Measurements from ENCODE around the gene HMCN1.

HMCN1 gene

DNA sequence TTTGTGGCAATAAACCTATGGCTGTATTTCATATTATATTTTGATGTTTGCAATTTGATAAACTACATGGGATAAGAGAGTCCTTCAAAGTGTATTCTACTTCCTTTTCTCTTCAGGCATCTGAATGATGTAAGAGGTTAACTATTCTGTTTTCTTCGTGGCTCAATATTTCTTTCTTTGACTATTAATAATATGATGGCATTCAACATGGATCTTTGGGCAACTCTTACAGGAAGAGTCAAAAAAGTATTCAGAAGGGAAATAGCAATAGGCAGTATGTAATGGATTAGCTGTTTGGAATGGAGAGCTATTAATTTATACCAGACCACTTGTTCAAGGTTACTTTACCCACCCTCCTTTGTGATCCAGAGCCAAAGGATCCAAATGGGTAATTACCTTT, 74.4 kb downstream of the HMCN1 start:
- DNase-seq, result no peak

DNA sequence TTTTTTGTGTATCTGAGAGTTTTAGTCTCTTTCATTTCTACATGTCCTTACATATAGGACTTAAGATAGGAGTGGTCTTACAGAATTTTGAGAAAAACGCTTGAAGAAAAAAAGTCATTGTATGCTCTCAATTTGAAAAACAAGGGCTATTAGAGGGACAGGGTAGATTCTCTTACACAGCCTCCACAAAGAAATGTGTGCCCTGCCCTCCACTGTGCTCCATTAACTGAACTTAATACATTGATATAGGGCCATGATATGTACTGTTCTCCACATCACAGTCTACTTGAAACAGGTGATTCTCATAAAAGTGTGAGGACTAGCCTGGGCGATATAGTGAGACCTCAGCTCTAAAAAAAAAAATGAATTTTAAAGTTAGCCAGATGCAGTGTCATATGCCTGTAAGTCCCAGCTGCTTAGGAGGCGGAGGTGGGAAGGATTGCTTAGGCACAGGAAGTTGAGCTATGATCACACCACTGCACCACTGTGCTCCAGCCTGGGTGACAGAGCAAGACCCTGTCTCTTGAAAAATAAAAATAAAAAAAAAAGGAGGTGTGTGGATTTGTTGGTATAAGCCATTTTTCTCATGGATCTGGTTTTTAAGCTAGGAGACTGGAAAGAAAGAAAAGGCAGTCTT, 77.0 kb downstream of the HMCN1 start:
- DNase-seq, result no peak

GRCh38 chr1:185812934-185813333, 78.7 kb downstream of the HMCN1 start:
- no peak for DNase-seq

- no peak for DNase-seq
Measured at GRCh38 chr1:185813401-185813979, 79.3 kb downstream of the HMCN1 start.

DNA sequence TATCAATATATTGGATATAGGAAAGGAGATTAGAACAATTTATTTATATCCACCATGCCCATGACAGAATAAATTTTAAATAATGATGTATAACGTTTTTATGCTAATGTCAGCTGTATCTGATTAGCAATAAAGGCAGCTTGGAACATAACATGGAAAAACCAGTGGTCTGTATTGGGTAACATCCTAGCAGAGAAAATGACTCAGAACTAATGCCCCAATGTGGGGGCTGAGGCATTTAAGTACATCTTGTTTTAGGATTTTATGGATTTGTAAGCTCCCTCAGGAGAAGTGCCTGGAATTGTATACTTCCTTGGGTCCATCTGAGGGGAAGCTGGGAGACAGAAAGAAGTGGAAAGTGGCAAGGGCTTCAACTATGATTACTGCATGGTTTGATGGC, 82.3 kb downstream of the HMCN1 start:
- no peak for DNase-seq

DNA sequence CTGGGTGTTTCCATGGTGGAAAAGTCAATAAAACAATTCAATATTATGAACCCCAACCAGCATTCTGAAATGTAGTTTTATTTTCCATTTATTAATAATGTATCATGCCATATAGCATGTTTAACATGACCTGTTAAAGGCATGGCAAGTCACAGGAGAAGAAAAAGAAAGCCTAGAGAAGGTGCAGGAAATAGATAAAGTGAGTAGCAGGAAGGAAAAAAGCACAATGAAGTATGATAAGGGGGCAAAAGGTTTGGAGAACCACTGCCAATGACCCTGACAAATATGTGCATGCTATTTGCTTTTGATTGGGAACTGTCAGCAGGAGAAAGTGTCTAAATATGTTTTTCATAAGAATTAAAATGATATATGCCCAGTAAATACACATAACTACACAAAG, 85.6 kb downstream of the HMCN1 start:
- DNase-seq, result no peak

DNA sequence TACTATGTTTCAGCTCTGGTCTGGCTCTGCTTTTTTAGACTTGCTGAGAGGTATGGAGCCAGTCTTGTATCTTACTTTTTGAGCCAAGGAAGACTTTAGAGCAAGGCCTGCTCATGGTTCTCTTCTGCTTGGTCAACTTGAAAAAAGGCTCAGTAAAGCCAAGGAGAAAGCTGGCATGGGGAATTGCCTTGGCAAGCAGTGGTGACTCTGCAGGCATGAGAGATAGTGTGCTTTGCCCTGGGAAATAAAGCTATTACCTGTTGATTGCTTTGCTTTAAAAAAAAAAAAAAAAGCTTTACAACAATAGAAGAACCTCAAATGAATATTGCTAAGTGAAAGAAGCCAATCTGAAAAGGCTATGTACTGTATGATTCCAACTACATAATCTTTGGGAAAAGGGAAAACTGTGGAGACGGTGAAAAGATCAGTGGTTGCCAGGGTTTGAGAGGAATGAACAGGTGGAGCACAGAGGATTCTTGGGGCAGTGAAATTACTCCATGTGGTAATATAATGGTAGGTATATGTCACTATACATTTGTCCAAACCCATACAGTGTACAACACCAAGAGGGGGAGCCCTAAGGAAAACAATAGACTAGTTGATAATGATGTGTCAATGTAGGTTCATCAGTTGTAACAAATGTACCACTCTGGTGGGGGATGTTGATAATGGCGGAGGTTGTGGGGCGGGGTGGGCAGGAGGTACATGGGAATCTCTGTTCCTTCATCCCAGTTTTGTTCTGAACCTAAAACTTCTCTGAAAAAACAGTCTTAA, 87.6 kb downstream of the HMCN1 start:
- no peak for DNase-seq

GRCh38 chr1:185823467-185823866, 89.3 kb downstream of the HMCN1 start:
- DNase-seq, result no peak

DNA sequence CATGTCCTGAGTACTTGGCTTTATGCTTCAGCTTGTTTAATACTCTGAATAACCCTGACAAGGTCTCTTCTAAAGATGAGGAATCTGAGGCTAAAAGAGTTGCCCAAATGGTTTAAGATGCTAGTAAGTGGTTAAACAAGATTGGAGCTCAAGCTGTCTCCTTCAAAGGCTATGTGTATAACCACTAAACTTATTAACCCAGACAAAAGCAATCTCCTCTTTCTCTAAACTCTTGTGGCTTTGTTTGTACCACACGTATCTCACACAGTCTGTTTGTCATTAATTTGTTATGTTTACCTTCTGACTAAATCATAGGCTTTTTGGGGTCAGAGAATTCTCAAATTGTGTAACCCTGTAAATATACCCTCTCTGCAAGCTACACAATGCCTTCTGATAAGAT, 89.9 kb downstream of the HMCN1 start:
- no peak for DNase-seq

DNA sequence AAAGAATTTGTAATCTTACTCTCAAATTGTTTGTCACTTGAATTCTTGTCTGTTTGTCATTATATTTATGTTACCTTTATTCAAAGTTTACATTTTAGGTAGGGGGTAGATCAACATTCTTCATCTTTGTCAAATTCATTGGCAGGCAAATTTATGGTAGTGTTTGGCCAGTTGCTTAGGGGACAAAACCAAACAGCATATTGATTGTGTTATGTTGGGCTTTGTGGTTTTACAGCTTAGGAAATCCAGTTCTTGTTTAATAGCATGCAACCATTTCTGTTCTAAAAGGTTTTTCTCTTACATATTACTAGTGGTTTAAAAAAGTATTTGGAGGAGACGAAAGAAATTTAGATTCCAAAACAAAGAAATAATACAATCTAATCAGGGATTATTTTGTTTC, 91.4 kb downstream of the HMCN1 start:
- no peak for DNase-seq

GRCh38 chr1:185834371-185834905, 100.2 kb downstream of the HMCN1 start:
- no peak for DNase-seq

GRCh38 chr1:185835191-185835590, 101.0 kb downstream of the HMCN1 start:
- DNase-seq, result no peak

GRCh38 chr1:185837711-185838110, 103.5 kb downstream of the HMCN1 start:
- DNase-seq, result no peak

GRCh38 chr1:185838111-185838510, 103.9 kb downstream of the HMCN1 start:
- no peak for DNase-seq

DNA sequence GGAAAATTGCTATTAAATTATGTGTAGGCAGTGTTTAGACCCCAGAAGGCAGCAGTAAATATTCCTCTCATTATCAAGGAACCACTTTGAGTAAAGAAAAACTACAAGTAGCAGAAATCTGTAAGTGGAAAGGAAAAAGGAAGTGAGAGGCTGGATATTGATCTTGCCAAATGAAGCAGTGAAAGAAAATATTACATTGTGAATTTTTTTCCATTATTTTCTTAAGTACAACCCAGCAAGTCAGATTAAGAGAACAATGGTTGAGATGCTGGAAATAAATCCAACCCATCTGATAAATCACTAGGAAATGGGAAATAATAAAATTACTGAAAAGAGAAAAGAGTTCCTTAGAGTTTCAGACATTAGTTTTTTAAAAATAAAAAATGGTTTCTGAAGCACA, 106.7 kb downstream of the HMCN1 start:
- DNase-seq, result no peak

GRCh38 chr1:185843297-185843869, 109.2 kb downstream of the HMCN1 start:
- no peak for DNase-seq

GRCh38 chr1:185843986-185844385, 109.8 kb downstream of the HMCN1 start:
- no peak for DNase-seq

GRCh38 chr1:185846672-185847444, 112.7 kb downstream of the HMCN1 start:
- no peak for DNase-seq

- DNase-seq, result no peak
Measured at GRCh38 chr1:185849014-185849413, 114.8 kb downstream of the HMCN1 start.

- no peak for DNase-seq
Measured at GRCh38 chr1:185850366-185850765, 116.2 kb downstream of the HMCN1 start.

DNA sequence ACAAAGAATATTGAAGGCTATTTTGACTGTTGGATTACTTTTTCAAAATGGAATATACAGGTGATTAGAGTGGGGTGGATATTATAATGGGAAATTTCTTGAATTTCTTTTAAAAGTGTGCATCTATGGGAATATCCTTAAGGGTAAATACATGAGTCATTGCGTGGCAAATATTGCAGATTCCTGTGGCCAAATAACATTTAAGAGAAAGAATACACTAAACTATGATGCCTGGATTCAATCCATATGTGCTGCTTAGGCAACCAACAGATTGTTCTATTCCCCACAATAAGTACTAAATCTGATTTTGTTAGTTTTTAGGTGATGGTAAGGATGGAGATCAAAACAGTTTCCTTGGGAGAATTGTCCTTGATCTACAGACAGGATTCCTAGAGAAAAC, 119.5 kb downstream of the HMCN1 start:
- no peak for DNase-seq

DNA sequence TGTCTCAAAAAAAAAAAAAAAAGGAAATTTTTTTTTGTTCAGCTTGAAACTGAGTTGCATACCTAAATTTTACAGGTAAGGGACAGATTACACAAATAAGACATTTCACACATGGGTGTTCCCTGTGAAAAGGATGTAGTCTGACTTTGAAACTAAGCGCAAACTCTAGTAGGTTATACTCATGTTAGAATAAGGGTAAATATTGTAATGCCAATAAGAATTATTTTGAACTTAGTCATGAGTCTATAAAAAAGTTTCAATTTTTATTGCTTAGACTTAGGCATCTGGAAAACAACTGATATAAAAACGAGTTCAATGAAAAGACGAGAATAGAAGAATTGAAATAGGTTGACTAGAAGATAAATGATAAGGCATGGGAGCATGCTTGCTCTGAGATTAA, 122.3 kb downstream of the HMCN1 start:
- no peak for DNase-seq

GRCh38 chr1:185857442-185857841, 123.3 kb downstream of the HMCN1 start:
- DNase-seq, result no peak

All from stimulated activated CD4-positive, alpha-beta T cell treated with anti-CD3 and anti-CD28 coated beads, Interleukin-4, amount 100 ng/mL, for 4 hours (primary cell).